ENCODE measurements around the gene POC1A.

The POC1A gene

GRCh38 chr3:52185837-52186236, 31.6 kb upstream of the POC1A start:
- Histone ChIP-seq H3K27ac (no peak overlapping the region), H3K4me1 (ENCODE audit: low read depth, poor library complexity, severe bottlenecking) (no peaks in the 10 kb centered on the region), H4K20me1 (ENCODE audit: insufficient read depth) (no peaks in the 10 kb centered on the region), H2AFZ (ENCODE audit: low read depth) (no peak overlapping the region), H3K27me3 (ENCODE audit: insufficient read depth, low read depth) (no peaks in the 10 kb centered on the region), H3K36me3 (ENCODE audit: insufficient read depth) (no peaks in the 10 kb centered on the region), H3K9ac (no peak overlapping the region), H3K4me3 (IDR thresholded peaks at IDR 0.05; ENCODE audit: insufficient read depth, low read depth, low read length) (no peak overlapping the region), H3K4me2 (no peak overlapping the region), H3K79me2 (ENCODE audit: insufficient read depth, low read depth) (no peaks in the 10 kb centered on the region)
- TF ChIP-seq CTCF (conservative IDR thresholded peaks at IDR 0.05; ENCODE audit: low read depth, low read length), result no peak

- H3K4me3 ChIP-seq (IDR thresholded peaks at IDR 0.05; ENCODE audit: insufficient read depth, low read depth, low read length), result no peak overlapping the region
- H3K36me3 ChIP-seq (ENCODE audit: insufficient read depth), result no peaks in the 10 kb centered on the region
- H3K4me1 ChIP-seq (ENCODE audit: low read depth, poor library complexity, severe bottlenecking), result no peaks in the 10 kb centered on the region
- no peak overlapping the region for H2AFZ ChIP-seq (ENCODE audit: low read depth)
- no peak overlapping the region for H3K9ac ChIP-seq
- no peak for TF ChIP-seq CTCF (conservative IDR thresholded peaks at IDR 0.05; ENCODE audit: low read depth, low read length)
- H3K27me3 ChIP-seq (ENCODE audit: insufficient read depth, low read depth), result no peaks in the 10 kb centered on the region
- H4K20me1 ChIP-seq (ENCODE audit: insufficient read depth), result no peaks in the 10 kb centered on the region
- no peak overlapping the region for H3K4me2 ChIP-seq
- no peak overlapping the region for H3K27ac ChIP-seq
- no peaks in the 10 kb centered on the region for H3K79me2 ChIP-seq (ENCODE audit: insufficient read depth, low read depth)
These were observed 31.1 kb upstream of the POC1A start for GRCh38 chr3:52185311-52185710.

GRCh38 chr3:52184690-52185089, 30.5 kb upstream of the POC1A start:
- no peaks in the 10 kb centered on the region for H3K27me3 ChIP-seq (ENCODE audit: insufficient read depth, low read depth)
- H3K4me1 ChIP-seq (ENCODE audit: low read depth, poor library complexity, severe bottlenecking), result no peaks in the 10 kb centered on the region
- no peak overlapping the region for H3K27ac ChIP-seq
- H4K20me1 ChIP-seq (ENCODE audit: insufficient read depth), result no peaks in the 10 kb centered on the region
- H2AFZ ChIP-seq (ENCODE audit: low read depth), result no peak overlapping the region
- H3K4me2 ChIP-seq, result no peak overlapping the region
- no peaks in the 10 kb centered on the region for H3K36me3 ChIP-seq (ENCODE audit: insufficient read depth)
- H3K4me3 ChIP-seq (IDR thresholded peaks at IDR 0.05; ENCODE audit: insufficient read depth, low read depth, low read length), result no peak overlapping the region
- H3K9ac ChIP-seq, result no peak overlapping the region
- no peaks in the 10 kb centered on the region for H3K79me2 ChIP-seq (ENCODE audit: insufficient read depth, low read depth)
- no peak for TF ChIP-seq CTCF (conservative IDR thresholded peaks at IDR 0.05; ENCODE audit: low read depth, low read length)

- Histone ChIP-seq H2AFZ (ENCODE audit: low read depth) (no peak overlapping the region), H3K36me3 (ENCODE audit: insufficient read depth) (no peaks in the 10 kb centered on the region), H3K4me1 (ENCODE audit: low read depth, poor library complexity, severe bottlenecking) (no peaks in the 10 kb centered on the region), H3K9ac (no peak overlapping the region), H3K79me2 (ENCODE audit: insufficient read depth, low read depth) (no peaks in the 10 kb centered on the region), H3K27me3 (ENCODE audit: insufficient read depth, low read depth) (no peaks in the 10 kb centered on the region), H4K20me1 (ENCODE audit: insufficient read depth) (no peaks in the 10 kb centered on the region), H3K4me3 (IDR thresholded peaks at IDR 0.05; ENCODE audit: insufficient read depth, low read depth, low read length) (no peak overlapping the region), H3K27ac (no peak overlapping the region), H3K4me2 (no peak overlapping the region)
- no peak for TF ChIP-seq CTCF (conservative IDR thresholded peaks at IDR 0.05; ENCODE audit: low read depth, low read length)
These were observed 29.7 kb upstream of the POC1A start for GRCh38 chr3:52183786-52184445.

All from KMS-11 (cell line).